Measurements from ENCODE around the gene CFAP73.
"Not testable (repeated sequence)": the region's sequence is repeated elsewhere in the genome, so short reads cannot be mapped to it uniquely, and the experiment has no call there.

Gene CFAP73

GRCh38 chr12:113149361-113150150 is at the start of gene CFAP73:
TSS of gene CFAP73 (plus strand) at chr12:113149724. CDS start at chr12:113149858, 134 bp downstream.
- DNase-seq (ENCODE audit: low read depth in 2 of 2, low spot score in 1 of 2), result no peak

DNA sequence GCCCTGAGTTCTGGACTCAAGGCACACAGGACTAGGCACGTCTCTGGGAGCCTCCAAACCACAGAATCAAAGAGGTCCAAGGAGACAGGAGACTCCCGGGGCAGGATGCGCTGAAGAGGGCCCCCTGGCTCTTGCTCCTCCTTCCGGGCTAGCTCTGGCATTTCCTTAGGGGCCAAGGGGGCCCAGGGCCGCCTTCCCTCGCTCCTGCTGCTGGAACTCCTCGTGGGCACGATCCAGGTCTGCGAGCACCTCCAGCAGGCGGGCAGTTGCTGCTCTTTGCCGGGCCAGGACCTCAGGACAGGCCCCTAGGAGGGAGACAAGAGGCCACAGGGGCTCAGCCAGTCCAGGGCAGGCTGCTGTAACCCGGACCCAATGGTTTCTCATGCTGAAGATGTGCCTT is 49.8 kb upstream of the CFAP73 start:
- no peak for DNase-seq (ENCODE audit: low read depth in 2 of 2, low spot score in 1 of 2)

DNA sequence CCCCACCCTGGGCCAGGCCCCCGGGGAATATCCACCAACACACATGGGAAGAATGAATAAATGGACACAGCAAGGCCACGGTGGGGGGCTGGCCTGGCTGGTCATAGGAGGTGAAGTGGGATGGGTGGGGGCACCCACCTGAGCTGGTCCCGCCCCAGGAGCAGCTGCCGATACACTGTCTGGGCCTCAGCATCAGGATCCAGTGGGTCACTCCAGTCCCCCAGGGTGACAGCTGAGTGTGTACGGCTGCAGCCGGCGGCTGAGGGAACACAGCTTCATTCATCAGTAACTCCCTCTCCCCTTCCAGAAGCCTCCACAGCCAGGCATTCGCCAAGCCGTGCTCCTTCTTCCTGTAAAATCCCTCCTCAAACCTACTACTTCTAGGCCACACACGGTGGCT is 47.8 kb upstream of the CFAP73 start:
- no peak for DNase-seq (ENCODE audit: low read depth in 2 of 2, low spot score in 1 of 2)

- no peak for DNase-seq (ENCODE audit: low read depth in 2 of 2, low spot score in 1 of 2)
These were observed 46.7 kb upstream of the CFAP73 start for GRCh38 chr12:113102811-113103210.

GRCh38 chr12:113103756-113104450 is 45.6 kb upstream of the CFAP73 start:
- DNase-seq (ENCODE audit: low read depth in 2 of 2, low spot score in 1 of 2), result peak in 1 of 2 donors; percentile 26

DNA sequence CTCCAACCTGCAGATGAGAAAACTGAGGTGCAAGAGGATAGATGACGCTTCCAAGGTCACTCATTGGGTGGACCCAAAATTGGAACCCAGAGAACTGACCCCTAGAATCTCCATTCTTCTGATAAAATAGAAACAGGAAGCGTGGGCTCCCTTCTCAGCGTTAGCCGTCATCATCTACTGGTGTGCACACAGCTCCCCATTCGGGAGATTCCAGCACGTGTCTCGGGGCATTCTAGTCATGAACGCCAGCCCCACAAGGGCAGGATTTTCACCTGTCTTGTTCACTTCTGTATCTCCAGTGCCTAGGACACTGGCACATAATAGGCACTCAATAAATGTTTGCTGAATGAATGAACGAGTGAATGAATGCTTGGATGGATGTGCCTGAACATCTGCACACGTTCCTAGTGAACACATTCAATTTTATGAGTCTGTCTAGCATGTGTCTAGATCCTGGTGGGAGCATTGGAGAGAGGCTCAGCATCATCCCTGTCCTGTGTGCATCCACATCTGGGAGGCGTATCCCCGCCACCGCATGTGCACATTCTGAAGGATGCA is 44.5 kb upstream of the CFAP73 start:
- DNase-seq (ENCODE audit: low read depth in 2 of 2, low spot score in 1 of 2), result no peak

DNA sequence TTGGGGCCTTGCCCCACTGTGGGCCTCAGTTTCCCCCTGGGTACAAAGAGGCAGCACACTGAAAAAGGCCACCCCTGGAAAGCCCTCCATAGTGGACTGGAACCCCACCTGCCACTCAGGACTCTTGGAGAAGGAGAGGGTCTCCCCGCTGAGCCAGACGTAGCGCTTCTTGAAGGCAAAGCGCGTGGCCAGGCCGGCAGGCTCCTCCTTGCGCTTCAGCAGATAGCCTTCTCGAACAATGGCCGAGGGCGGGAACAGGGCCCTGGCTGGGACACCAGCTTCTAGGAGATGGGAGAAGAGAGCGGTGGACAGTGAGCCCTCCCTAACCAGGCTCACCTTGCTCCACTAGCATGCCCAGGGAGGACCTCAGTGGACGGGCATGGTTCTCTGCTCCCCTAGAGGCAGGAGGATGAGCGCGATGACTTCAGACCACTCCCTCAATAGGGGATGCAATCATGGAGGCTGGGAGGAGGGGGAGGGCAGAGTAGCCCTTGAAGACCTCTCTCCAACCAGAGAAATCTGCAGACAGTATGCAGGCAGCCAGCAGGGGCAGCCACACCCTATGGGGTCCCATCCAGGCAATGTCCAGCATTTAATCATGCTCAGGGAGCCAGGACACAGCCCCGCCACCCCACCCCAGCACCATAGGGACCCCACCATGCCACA is 43.8 kb upstream of the CFAP73 start:
- no peak for DNase-seq (ENCODE audit: low read depth in 2 of 2, low spot score in 1 of 2)

- DNase-seq (ENCODE audit: low read depth in 2 of 2, low spot score in 1 of 2), result no peak
These were observed 43.2 kb upstream of the CFAP73 start for GRCh38 chr12:113106361-113106760.

- no peak for DNase-seq (ENCODE audit: low read depth in 2 of 2, low spot score in 1 of 2)
These were observed 41.2 kb upstream of the CFAP73 start for GRCh38 chr12:113108308-113108707.

GRCh38 chr12:113109360-113109759 is 40.2 kb upstream of the CFAP73 start:
- DNase-seq (ENCODE audit: low read depth in 2 of 2, low spot score in 1 of 2), result no peak

GRCh38 chr12:113109872-113110599 is 39.5 kb upstream of the CFAP73 start:
- no peak for DNase-seq (ENCODE audit: low read depth in 2 of 2, low spot score in 1 of 2)

DNA sequence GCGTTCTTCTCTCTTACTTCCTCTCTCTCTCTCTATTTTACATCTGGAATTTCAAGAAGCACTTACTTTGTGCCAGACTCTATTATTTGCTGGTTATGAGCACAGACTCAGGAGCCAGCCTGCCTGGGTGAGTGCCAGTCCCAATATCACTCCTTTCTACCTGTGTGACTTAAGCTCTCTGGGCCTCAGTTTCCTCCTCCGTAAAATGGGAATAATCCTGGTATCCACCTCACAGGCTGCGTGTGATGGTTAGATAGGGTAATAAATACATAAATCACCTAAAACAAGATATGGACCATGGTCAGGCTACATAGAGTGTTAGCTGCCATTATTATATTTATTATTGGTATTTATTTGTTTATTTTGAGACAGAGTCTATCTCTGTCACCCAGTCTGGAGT is 38.3 kb upstream of the CFAP73 start:
- DNase-seq (ENCODE audit: low read depth in 2 of 2, low spot score in 1 of 2), result no peak

DNA sequence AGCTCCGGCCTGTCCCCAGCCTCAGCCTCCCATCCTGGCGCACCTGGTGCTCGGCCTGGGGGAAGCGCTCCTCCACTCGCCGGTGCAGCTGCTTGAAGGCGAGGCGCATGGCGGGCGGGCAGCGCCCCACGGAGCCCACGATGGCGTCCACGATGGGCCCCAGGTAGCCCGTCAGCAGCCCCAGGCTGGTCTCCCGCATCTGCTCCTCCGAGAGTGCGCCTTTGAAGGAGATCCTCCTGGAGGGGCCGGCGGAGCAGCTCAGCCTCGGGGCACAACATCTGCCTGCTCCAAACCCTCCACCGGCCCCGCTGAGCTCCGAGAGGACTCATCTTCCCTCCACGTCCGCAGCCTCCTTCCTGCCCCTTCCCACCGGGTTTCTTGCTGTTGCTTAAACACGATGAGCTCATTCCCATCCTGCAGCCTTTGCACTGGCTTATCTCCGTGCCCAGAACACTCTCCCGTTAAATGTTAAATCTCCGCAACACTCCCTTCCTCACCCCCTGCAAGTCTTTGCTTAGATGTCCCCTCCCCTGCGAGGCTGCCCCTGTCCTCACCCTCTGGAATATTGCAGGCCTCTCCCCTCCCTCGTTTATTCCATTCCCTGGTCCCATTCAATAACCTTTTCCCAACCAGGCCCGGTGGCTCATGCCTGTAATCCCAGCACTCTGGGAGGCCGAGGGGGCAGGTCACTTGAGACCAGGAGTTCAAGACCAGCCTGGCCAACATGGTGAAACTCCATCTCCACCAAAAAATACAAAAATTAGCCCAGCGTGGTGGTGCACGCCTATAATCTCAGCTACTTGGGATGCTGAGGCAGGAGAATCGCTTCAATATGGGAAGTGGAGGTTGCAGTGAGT is 37.3 kb upstream of the CFAP73 start:
- no peak for DNase-seq (ENCODE audit: low read depth in 2 of 2, low spot score in 1 of 2)

DNA sequence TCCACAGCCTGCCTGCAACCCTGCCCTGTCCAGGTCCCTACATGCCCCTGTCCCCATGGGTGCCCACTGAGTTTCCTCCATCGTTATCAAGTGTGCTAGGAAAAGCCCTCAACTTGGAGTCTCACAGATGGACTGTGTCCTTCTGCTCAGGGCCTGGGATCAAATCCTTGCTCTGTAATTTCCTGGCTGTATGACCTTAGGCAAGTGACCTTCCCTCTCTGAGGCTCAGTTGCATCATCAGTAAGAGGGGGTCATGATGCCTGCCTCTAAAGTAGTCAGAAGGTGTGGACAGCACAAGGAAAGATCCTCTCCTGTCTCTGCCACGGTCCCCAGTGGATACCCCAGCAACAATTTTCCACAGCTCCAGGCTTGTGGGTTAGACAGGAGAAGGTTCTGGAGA is 36.1 kb upstream of the CFAP73 start:
- DNase-seq (ENCODE audit: low read depth in 2 of 2, low spot score in 1 of 2), result no peak

DNA sequence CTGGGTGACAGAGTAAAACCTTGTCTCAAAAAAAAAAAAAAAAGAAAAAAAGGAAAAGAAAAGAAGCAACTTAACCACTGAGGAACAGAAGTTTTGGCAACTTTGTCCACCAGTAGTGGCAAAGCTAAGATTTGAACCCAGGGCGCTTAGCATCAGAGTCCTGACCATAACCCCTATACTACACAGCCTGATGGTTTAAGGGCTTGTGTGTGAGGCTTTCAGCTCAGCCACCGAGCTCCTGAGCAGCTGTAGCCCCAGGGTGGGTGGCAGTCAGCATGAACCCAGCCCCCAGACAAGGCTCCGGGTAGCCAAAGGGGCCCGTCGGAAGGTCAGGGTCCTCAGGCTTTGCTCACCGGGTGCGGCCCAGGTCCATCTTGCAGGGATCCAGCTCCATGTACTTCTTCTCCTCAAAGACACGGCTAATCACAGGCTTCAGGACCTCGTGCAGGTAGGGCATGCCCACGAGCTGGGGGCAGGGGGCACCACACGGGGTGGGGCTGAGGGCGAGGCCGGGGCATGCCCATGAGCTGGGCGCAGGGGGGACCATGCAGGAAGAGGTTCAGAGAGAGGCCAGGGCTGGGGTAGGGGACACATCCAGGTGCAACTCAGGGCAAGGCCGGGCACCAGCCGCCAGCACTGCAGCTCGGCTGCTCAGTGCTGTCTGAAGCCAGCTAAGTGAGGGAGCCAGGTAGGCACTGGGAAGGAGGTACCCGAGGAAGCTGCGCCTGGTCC is 34.9 kb upstream of the CFAP73 start:
- DNase-seq (ENCODE audit: low read depth in 2 of 2, low spot score in 1 of 2), result no peak

DNA sequence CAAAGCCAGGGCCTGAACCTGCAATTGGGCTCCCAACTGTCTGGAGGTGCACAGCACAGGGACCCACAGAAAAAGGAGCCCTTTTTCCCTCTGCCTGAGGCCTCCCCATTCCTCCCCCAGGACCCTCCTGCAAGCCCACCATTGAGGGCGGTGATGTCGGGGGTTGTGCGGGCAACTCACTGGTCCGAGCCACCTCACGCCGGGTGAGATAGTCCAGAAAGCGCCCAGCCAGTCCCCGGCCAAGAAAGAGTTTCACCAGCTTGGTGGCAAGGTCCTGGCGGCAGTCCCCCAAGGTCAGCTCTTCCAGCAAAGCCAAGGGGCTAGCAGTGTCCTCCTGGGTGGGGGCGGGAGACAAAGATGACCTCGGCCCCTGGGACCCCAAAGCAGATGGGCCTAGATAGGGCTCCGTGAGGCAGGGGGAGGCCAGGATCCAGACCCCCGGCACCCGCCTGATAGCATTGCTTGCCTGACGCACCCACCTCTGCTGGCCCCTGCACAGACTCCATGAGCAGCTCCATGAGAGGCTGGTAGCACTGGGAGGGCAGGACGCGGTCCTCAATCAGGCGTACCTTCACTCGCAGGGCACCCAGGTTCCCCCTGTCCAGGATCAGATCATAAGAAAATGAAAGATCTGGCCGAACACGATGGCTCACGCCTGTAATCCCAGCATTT is 33.9 kb upstream of the CFAP73 start:
- DNase-seq (ENCODE audit: low read depth in 2 of 2, low spot score in 1 of 2), result no peak

DNA sequence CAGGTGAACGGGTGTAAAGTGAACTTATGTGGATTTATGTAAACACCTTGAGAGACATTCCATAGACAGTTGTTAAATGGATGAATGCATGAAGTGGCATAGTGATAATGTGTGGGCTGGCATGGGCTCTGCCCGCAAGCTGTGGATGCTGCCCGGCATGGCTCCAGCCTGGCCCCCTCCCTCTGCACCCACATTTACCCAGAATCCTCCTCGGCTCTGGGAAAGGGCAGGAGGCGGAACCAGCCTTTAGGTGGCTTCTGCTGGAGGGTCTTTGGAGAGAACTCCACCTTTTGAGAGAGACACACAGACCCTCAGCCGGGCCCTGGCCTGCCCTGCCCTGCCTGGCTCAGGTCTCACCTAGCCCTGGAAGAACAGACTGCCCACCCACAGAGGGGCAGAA is 32.6 kb upstream of the CFAP73 start:
- no peak for DNase-seq (ENCODE audit: low read depth in 2 of 2, low spot score in 1 of 2)

DNA sequence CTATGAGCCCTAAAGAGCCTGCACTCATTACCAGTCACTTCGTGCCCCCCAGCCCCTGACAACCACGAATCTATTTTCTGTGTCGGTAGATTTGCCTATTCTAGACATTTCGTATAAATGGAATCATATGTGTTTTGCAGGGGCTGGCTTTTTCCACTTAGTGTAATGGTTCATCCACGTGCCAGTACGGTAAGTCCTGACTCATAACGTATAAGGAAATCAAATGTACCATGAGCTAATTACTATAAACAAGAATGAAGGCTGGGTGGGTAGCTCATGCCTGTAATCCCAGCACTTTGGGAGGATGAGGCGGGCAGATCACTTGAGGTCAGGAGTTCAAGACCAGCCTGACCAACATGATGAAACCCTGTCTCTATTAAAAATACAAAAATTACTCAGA is 31.8 kb upstream of the CFAP73 start:
- not testable (repeated sequence) for DNase-seq (ENCODE audit: low read depth in 2 of 2, low spot score in 1 of 2)

- DNase-seq (ENCODE audit: low read depth in 2 of 2, low spot score in 1 of 2), result no peak
These were observed 31.4 kb upstream of the CFAP73 start for GRCh38 chr12:113118142-113118541.

All from stimulated activated CD8-positive, alpha-beta memory T cell treated with anti-CD3 and anti-CD28 coated beads, Interleukin-4, amount 100 ng/mL, for 1 hour (primary cell).